Activated CD4-positive, alpha-beta T cell treated with anti-CD3 and anti-CD28 coated beads, Interleukin-2, amount 10 ng/mL, durations not matched to agents 24 days and 14 days (primary cell): ENCODE measurements around the gene GOLIM4. TPM values are rescaled to one million over a fixed set of nuclear protein-coding genes. Genes with fewer than 3 reads are reported as not detected.

Source experiments
- DNase-seq: peaks from one replicate; pipeline ENCODE4 v3.0.0; 2022
- H3K27ac Mint-ChIP-seq: one replicate; pipeline ENCODE4 v1.8.0; 2022; ENCODE audit warnings: mild to moderate bottlenecking, mixed read lengths
- H3K27me3 Mint-ChIP-seq: one replicate; pipeline ENCODE4 v1.8.0; 2022; ENCODE audit warnings: mixed read lengths
- H3K36me3 Mint-ChIP-seq: one replicate; pipeline ENCODE4 v1.8.0; 2022; ENCODE audit warnings: low read depth, mild to moderate bottlenecking, mixed read lengths
- H3K4me1 Mint-ChIP-seq: one replicate; pipeline ENCODE4 v1.8.0; 2021; ENCODE audit warnings: mixed read lengths
- H3K4me3 Mint-ChIP-seq: one replicate; pipeline ENCODE4 v1.8.0; 2022; ENCODE audit warnings: mild to moderate bottlenecking, moderate library complexity, mixed read lengths
- H3K9me3 Mint-ChIP-seq: one replicate; pipeline ENCODE4 v1.8.0; 2021; ENCODE audit warnings: mixed read lengths
- intact Hi-C: fragments of 100-400 bp; cut with micrococcal nuclease; formaldehyde crosslinking; loops from one replicate; pipeline ENCODE4 v1.15.1; 2023
- total RNA-seq: library from RNA; stranded (reverse); gene quantifications from 2 replicates; pipeline ENCODE4 v1.2.3, GENCODE V29; 2022

Gene GOLIM4
- total RNA-seq, 1 donor from 2014 or later, result 8.5 TPM

- intact Hi-C loops, result no loop called here
- H3K27me3 Mint-ChIP-seq, result no peaks in the 10 kb centered on the region
- no peaks in the 10 kb centered on the region for H3K4me1 Mint-ChIP-seq
- H3K4me3 Mint-ChIP-seq, result no peak overlapping the region
- no peak overlapping the region for H3K27ac Mint-ChIP-seq
- no peaks in the 10 kb centered on the region for H3K9me3 Mint-ChIP-seq
- DNase-seq, result no peak
- no peaks in the 10 kb centered on the region for H3K36me3 Mint-ChIP-seq
Observed at GRCh38 chr3:167967257-167968036, 128.3 kb downstream of the GOLIM4 start.
